SK-N-SH (cell line): ENCODE measurements around the gene APBB1IP. TPM values are rescaled to one million over a fixed set of nuclear protein-coding genes. Genes with fewer than 3 reads are reported as not detected.

Experiments used
- CTCF ChIA-PET: fragments of 300-600, 350-600 bp; formaldehyde crosslinking; extraction: SDS; loops from one replicate; lab custom pipeline; 2021; lab: Yijun Ruan, JAX
- POLR2A ChIA-PET: fragments of 350-600 bp; sonication (Branson Sonifier 250); formaldehyde crosslinking; extraction: SDS; loops from one replicate; lab custom pipeline; 2020; ENCODE audit warnings: antibody characterized with exemption, inconsistent platforms; lab: Yijun Ruan, JAX
- DNase-seq: peaks from one replicate; pipeline ENCODE4 v3.0.0; 2012
- H2AFZ ChIP-seq: fragments of 200-600 bp; sonication (generic); 2 replicates; pipeline ENCODE4 v1.8.1; 2016; ENCODE audit warnings: antibody characterized with exemption, mild to moderate bottlenecking, low read depth
- H3F3A ChIP-seq: fragments of 200-600 bp; sonication (generic); replicated peaks from 2 replicates; pipeline ENCODE3; 2016; ENCODE audit warnings: antibody characterized with exemption, mild to moderate bottlenecking; ENCODE audit not compliant: insufficient read depth
- H3K27ac ChIP-seq, 2 experiments: fragments of 200-500 bp in 1 of 2; fragments of 200-600 bp in 1 of 2; sonication (Bioruptor generic) in 1 of 2; sonication (generic), shearing (Covaris generic) in 1 of 2; 2 replicates each; pipeline versions ENCODE4 v1.5.1 to v1.6.1; 2014 to 2016; ENCODE audit warnings: low read depth in 2 of 2, inconsistent platforms in 1 of 2, low read length in 1 of 2, mild to moderate bottlenecking in 1 of 2, mixed read lengths in 1 of 2
- H3K27me3 ChIP-seq: fragments of 200-600 bp; sonication (generic), shearing (Covaris generic); 2 replicates; pipeline ENCODE4 v1.6.1; 2016; ENCODE audit warnings: mixed run types; ENCODE audit not compliant: insufficient read depth
- H3K36me3 ChIP-seq, 2 experiments: fragments of 200-500 bp in 1 of 2; fragments of 200-600 bp in 1 of 2; sonication (Bioruptor generic) in 1 of 2; sonication (generic) in 1 of 2; replicated peaks in 1 of 2; 2 replicates each; pipeline versions ENCODE3 to v1.5.1; 2014 to 2016; ENCODE audit warnings: low read length in 1 of 2, mild to moderate bottlenecking in 1 of 2; ENCODE audit not compliant: insufficient read depth in 2 of 2, control insufficient read depth in 1 of 2
- H3K4me1 ChIP-seq, 2 experiments: fragments of 200-500 bp in 1 of 2; fragments of 200-600 bp in 1 of 2; sonication (Bioruptor generic) in 1 of 2; sonication (generic), shearing (Covaris generic) in 1 of 2; 2 replicates each; pipeline versions ENCODE4 v1.5.1 to v1.6.1; 2014 to 2016; ENCODE audit warnings: low read depth in 1 of 2, low read length in 1 of 2, mixed run types in 1 of 2; ENCODE audit not compliant: insufficient read depth in 2 of 2, control insufficient read depth in 1 of 2
- H3K4me2 ChIP-seq: fragments of 200-600 bp; sonication (generic), shearing (Covaris generic); 2 replicates; pipeline ENCODE4 v1.6.1; 2017; ENCODE audit warnings: mixed run types
- H3K4me3 ChIP-seq, 2 experiments: fragments of 200-500 bp in 1 of 2; fragments of 200-600 bp in 1 of 2; sonication (Bioruptor generic) in 1 of 2; sonication (generic), shearing (Covaris generic) in 1 of 2; 2 replicates each; pipeline versions ENCODE4 v1.5.1 to v1.8.1; 2014 to 2016; ENCODE audit warnings: low read depth in 2 of 2, inconsistent platforms in 1 of 2, low read length in 1 of 2, mild to moderate bottlenecking in 1 of 2, mixed read lengths in 1 of 2, moderate library complexity in 1 of 2
- H3K79me2 ChIP-seq: fragments of 200-600 bp; sonication (generic); 2 replicates; pipeline ENCODE4 v1.8.1; 2017; ENCODE audit warnings: mild to moderate bottlenecking; ENCODE audit not compliant: insufficient read depth
- H3K9ac ChIP-seq: fragments of 200-600 bp; sonication (generic); 2 replicates; pipeline ENCODE4 v1.6.1; 2017; ENCODE audit warnings: mixed run types
- H3K9me2 ChIP-seq: fragments of 200-600 bp; sonication (generic); 2 replicates; pipeline ENCODE4 v1.6.1; 2017; ENCODE audit warnings: mixed run types
- H3K9me3 ChIP-seq: fragments of 200-600 bp; sonication (generic); 2 replicates; pipeline ENCODE4 v1.6.1; 2017; ENCODE audit warnings: mixed run types, mild to moderate bottlenecking, moderate library complexity
- H4K20me1 ChIP-seq: fragments of 200-600 bp; sonication (generic); 2 replicates; pipeline ENCODE4 v1.6.1; 2017; ENCODE audit warnings: mild to moderate bottlenecking, mixed run types; ENCODE audit not compliant: insufficient read depth
- CHD2 ChIP-seq: fragments of 150-350 bp; IDR thresholded peaks from 2 replicates; pipeline ENCODE4 v1.6.1; 2018; ENCODE audit warnings: low read length; ENCODE audit not compliant: partially characterized antibody
- EP300 ChIP-seq, 2 experiments: IDR thresholded peaks; 2 replicates each; pipeline versions ENCODE4 v1.4.0 to v1.6.1; 2012; ENCODE audit warnings: borderline replicate concordance in 1 of 2, low read depth in 1 of 2, low read length in 1 of 2
- FOSL2 ChIP-seq: IDR thresholded peaks from 2 replicates; pipeline ENCODE4 v1.4.0; 2012; ENCODE audit warnings: low read depth, mild to moderate bottlenecking, moderate library complexity, borderline replicate concordance
- FOXJ3 ChIP-seq: sonication (generic); formaldehyde crosslinking; IDR thresholded peaks from 2 replicates; pipeline ENCODE4 v1.5.1; 2020; ENCODE audit warnings: mild to moderate bottlenecking, missing genetic modification reagents
- GABPA ChIP-seq: IDR thresholded peaks from 2 replicates; pipeline ENCODE4 v1.4.0; 2012; ENCODE audit warnings: low read depth, mild to moderate bottlenecking
- GATA2 ChIP-seq: sonication (generic); formaldehyde crosslinking; IDR thresholded peaks from 2 replicates; pipeline ENCODE4 v1.5.0; 2020; ENCODE audit warnings: mild to moderate bottlenecking, missing genetic modification reagents
- IRF3 ChIP-seq: fragments of 150-350 bp; IDR thresholded peaks from 2 replicates; pipeline ENCODE4 v1.6.1; 2016; ENCODE audit warnings: mild to moderate bottlenecking, low read depth, low read length
- JUND ChIP-seq: IDR thresholded peaks from 2 replicates; pipeline ENCODE4 v1.4.0; 2012
- MAX ChIP-seq: IDR thresholded peaks from 2 replicates; pipeline ENCODE4 v1.4.0; 2012; ENCODE audit warnings: low read depth
- MEF2A ChIP-seq: IDR thresholded peaks from 2 replicates; pipeline ENCODE4 v1.4.0; 2012; ENCODE audit warnings: low read depth, borderline replicate concordance
- MXI1 ChIP-seq: IDR thresholded peaks from 2 replicates; pipeline ENCODE4 v1.6.1; 2012; ENCODE audit warnings: mild to moderate bottlenecking, low read depth, low read length, improper control_type of control experiment
- NFIC ChIP-seq: IDR thresholded peaks from 2 replicates; pipeline ENCODE4 v1.4.0; 2012; ENCODE audit warnings: borderline replicate concordance
- POLR2AphosphoS5 ChIP-seq: IDR thresholded peaks from 2 replicates; pipeline ENCODE4 v1.6.1; 2012; ENCODE audit warnings: low read depth, low read length
- REST ChIP-seq: IDR thresholded peaks from 2 replicates; pipeline ENCODE4 v1.6.1; 2012; ENCODE audit warnings: mild to moderate bottlenecking, low read depth, low read length, moderate library complexity
- RXRA ChIP-seq: IDR thresholded peaks from 2 replicates; pipeline ENCODE4 v1.4.0; 2012; ENCODE audit warnings: low read depth, mild to moderate bottlenecking, borderline replicate concordance
- SMC3 ChIP-seq: IDR thresholded peaks from 2 replicates; pipeline ENCODE4 v1.6.1; 2012; ENCODE audit warnings: low read depth, low read length, improper control_type of control experiment
- TAF1 ChIP-seq: IDR thresholded peaks from 2 replicates; pipeline ENCODE4 v1.6.1; 2012; ENCODE audit warnings: low read depth, mild to moderate bottlenecking, low read length, moderate library complexity, borderline replicate concordance
- TCF12 ChIP-seq: IDR thresholded peaks from 2 replicates; pipeline ENCODE4 v1.4.0; 2012
- YY1 ChIP-seq: IDR thresholded peaks from 2 replicates; pipeline ENCODE4 v1.4.0; 2012; ENCODE audit warnings: low read depth, mild to moderate bottlenecking
- WGBS: methylation state at CpG from one replicate; pipeline ENCODE4 v1.1.6; 2017; ENCODE audit warnings: low lambda C conversion rate; 5-methylcytosine and 5-hydroxymethylcytosine counted together
- polyA plus RNA-seq, 3 experiments: library from polyadenylated mRNA; depleted of rRNA; stranded (reverse); fragments of >200 nt; gene quantifications; 2 replicates each; pipeline ENCODE4 v1.2.3, GENCODE V29; 2012

The APBB1IP gene
- polyA plus RNA-seq, 1 of the 3 experiments (the other 2 are of a cell fraction), result not detected

- ChIA-PET POLR2A (no interaction called here), CTCF (interaction anchor here (0.6 to 0.7 kb wide), 2 partner anchors 178 to 865 kb away, joined by 3 read pairs; no protein-coding TSS in a partner anchor)
- TF ChIP-seq JUND (no peak), CHD2 (no peak), FOXJ3 (CRISPR knock-in tag) (no peak), NFIC (no peak), MAX (no peak), RXRA (no peak), MXI1 (no peak), IRF3 (no peak), TAF1 (no peak), REST (no peak), SMC3 (no peak), MEF2A (no peak), POLR2AphosphoS5 (no peak), FOSL2 (no peak), GATA2 (no peak), TCF12 (no peak), GABPA (no peak), EP300 (IDR thresholded peaks at IDR 0.05; ENCODE audit: borderline replicate concordance in 1 of 2, low read depth in 1 of 2, low read length in 1 of 2) (no peak), YY1 (no peak)
- Histone ChIP-seq H3F3A (no peaks in the 10 kb centered on the region), H3K79me2 (no peaks in the 10 kb centered on the region), H3K27me3 (no peaks in the 10 kb centered on the region; the same call in 1 of the 2 replicates), H2AFZ (peak overlapping the region; percentile 29; the same call in 1 of the 2 replicates), H3K4me3 (no peak overlapping the region), H3K36me3 (no peaks in the 10 kb centered on the region), H3K9me3 (no peaks in the 10 kb centered on the region), H4K20me1 (no peaks in the 10 kb centered on the region), H3K9ac (no peak overlapping the region), H3K4me1 (no peaks in the 10 kb centered on the region), H3K9me2 (no peaks in the 10 kb centered on the region), H3K27ac (no peak overlapping the region), H3K4me2 (no peak overlapping the region)
- DNase-seq, result no peak
- 13% methylated on average over 8 of the region's 8 CpGs for WGBS
Measured at GRCh38 chr10:26448706-26449435, 10.7 kb downstream of the APBB1IP start.
